ENCODE measurements around the gene DPYSL4. TPM values are rescaled to one million over a fixed set of nuclear protein-coding genes. Genes with fewer than 3 reads are reported as not detected.
A peak's percentile ranks its signal among the peaks of the same experiment; 100 is the strongest.
"Not testable (repeated sequence)": the region's sequence is repeated elsewhere in the genome, so short reads cannot be mapped to it uniquely, and the experiment has no call there.

DPYSL4 gene
- total RNA-seq, 2 experiments from 2014 or later, result 20.9 to 23.2 TPM

DNA sequence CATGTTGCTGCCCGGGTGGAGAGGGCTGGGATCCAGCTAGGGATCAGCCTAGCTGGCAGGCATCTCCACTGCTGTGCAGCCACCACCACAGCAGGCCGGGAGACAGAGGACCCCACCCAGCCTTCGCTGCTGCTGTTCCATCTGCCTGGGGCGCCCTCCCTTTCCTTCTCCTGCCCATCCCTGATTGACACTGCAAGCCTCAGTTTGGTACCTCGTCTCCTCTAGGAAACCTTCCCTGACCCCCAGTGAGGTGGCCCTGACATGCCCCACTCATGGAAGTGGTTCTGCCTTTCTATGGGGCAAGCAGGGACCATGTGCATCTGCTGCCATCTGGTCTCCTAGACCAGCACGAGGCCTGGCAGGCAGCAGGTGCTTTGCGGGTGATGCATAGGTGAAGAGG, 30.4 kb upstream of the DPYSL4 start:
- no peaks in the 10 kb centered on the region for H3K27me3 Mint-ChIP-seq
- DNase-seq, result no peak
- ATAC-seq, result no peak
- no peak overlapping the region for H3K4me3 Mint-ChIP-seq
- peaks cover 14% of the 10 kb centered on the region for H3K4me1 Mint-ChIP-seq (ENCODE audit: low read depth)
- ChIA-PET CTCF (no interaction called here), POLR2A (no interaction called here)
- TF ChIP-seq, protein P1, sequence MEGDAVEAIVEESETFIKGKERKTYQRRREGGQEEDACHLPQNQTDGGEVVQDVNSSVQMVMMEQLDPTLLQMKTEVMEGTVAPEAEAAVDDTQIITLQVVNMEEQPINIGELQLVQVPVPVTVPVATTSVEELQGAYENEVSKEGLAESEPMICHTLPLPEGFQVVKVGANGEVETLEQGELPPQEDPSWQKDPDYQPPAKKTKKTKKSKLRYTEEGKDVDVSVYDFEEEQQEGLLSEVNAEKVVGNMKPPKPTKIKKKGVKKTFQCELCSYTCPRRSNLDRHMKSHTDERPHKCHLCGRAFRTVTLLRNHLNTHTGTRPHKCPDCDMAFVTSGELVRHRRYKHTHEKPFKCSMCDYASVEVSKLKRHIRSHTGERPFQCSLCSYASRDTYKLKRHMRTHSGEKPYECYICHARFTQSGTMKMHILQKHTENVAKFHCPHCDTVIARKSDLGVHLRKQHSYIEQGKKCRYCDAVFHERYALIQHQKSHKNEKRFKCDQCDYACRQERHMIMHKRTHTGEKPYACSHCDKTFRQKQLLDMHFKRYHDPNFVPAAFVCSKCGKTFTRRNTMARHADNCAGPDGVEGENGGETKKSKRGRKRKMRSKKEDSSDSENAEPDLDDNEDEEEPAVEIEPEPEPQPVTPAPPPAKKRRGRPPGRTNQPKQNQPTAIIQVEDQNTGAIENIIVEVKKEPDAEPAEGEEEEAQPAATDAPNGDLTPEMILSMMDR (IDR thresholded peaks at IDR 0.05), result no peak
- intact Hi-C loops (cut with micrococcal nuclease), result no loop called here
- no peaks in the 10 kb centered on the region for H3K36me3 Mint-ChIP-seq (ENCODE audit: low read depth)
- no peak overlapping the region for H3K27ac Mint-ChIP-seq
- no peaks in the 10 kb centered on the region for H3K9me3 Mint-ChIP-seq

DNA sequence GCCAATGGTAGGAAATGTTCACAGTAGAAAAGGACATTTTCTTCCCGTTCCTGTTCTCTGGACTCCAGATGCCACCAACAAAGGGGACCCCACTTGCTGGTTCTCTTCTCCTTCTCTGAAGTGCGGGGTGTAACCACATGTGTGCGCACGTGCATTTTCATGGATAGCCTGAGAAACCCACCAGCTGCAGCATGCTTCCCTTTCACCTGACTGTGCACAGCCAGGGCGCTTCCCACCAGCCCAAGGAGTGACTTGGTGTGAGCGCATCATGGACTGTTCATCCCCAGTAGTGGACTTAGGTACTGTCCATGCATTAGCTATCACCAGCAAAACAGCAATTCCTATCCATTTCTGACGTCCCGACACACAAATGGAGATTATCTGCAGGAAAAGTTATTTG, 29.6 kb upstream of the DPYSL4 start:
- Mint-ChIP-seq H3K4me1 (ENCODE audit: low read depth) (peaks cover 18% of the 10 kb centered on the region), H3K9me3 (no peaks in the 10 kb centered on the region), H3K27ac (no peak overlapping the region), H3K27me3 (no peaks in the 10 kb centered on the region), H3K4me3 (no peak overlapping the region), H3K36me3 (ENCODE audit: low read depth) (no peaks in the 10 kb centered on the region)
- TF ChIP-seq, protein P1 (IDR thresholded peaks at IDR 0.05), result no peak
- intact Hi-C loops (cut with micrococcal nuclease), result no loop called here
- no peak for DNase-seq
- ChIA-PET POLR2A (no interaction called here), CTCF (interaction anchor here (1.4 kb wide), 1 partner anchor 14 kb away, joined by 7 read pairs; no protein-coding TSS in a partner anchor)
- no peak for ATAC-seq

DNA sequence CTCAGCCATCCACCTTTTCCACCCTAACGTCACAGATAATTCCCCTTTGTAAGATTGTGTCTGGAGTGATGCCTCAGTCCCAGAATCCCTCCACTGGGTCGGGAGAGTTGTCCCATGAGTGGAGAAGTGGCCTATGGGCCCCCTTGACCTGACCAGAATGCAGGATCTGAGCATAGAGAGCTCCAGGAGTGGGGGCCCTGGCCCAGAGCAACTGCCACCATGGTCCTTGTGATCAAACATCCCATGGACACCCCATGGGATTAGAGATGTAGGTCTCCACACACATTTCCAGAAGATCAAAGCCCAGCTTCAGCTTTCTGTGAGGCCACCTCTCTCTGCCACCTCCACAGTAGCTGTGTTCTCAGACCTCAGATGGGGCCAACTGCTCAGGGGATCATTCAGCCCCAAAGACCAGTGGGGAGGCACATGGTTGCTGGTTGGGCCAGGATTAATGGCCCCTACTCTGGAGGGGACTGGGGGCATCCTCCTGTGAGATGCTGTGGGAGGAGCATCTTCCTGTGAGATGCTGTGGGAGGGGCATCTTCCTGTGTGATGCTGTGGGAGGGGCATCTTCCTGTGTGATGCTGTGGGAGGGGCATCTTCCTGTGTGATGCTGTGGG, 28.5 kb upstream of the DPYSL4 start:
- TF ChIP-seq, protein P1 (IDR thresholded peaks at IDR 0.05), result no peak
- Mint-ChIP-seq H3K9me3 (no peaks in the 10 kb centered on the region), H3K27ac (peak overlapping the region; percentile 68), H3K36me3 (ENCODE audit: low read depth) (no peaks in the 10 kb centered on the region), H3K27me3 (no peaks in the 10 kb centered on the region), H3K4me1 (ENCODE audit: low read depth) (peaks cover 27% of the 10 kb centered on the region), H3K4me3 (no peak overlapping the region)
- ATAC-seq (peak; percentile 63), DNase-seq (peak; percentile 51)
- ChIA-PET POLR2A (interaction anchor here (0.6 kb wide), 1 partner anchor 84 kb away, joined by 3 read pairs; no protein-coding TSS in a partner anchor), CTCF (interaction anchor here (1.4 kb wide), 1 partner anchor 16 kb away, joined by 7 read pairs; no protein-coding TSS in a partner anchor)
- intact Hi-C loops (cut with micrococcal nuclease), result no loop called here

DNA sequence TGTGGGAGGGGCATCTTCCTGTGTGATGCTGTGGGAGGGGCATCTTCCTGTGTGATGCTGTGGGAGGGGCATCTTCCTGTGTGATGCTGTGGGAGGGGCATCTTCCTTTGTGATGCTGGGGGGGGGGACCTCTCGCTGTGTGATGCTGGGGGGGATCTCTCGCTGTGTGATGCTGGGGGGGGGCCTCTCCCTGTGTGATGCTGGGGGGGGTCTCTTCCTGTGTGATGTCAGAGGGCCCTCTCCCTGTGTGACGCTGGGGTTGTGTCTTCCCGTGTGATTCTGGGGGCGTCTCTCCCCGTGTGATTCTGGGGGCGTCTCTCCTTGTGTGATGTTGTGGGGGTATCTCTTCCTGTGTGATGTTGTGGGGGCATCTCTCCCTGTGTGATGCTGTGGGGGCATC, 27.9 kb upstream of the DPYSL4 start:
- TF ChIP-seq, protein P1 (IDR thresholded peaks at IDR 0.05), result no peak
- peak; percentile 51 for DNase-seq

DNA sequence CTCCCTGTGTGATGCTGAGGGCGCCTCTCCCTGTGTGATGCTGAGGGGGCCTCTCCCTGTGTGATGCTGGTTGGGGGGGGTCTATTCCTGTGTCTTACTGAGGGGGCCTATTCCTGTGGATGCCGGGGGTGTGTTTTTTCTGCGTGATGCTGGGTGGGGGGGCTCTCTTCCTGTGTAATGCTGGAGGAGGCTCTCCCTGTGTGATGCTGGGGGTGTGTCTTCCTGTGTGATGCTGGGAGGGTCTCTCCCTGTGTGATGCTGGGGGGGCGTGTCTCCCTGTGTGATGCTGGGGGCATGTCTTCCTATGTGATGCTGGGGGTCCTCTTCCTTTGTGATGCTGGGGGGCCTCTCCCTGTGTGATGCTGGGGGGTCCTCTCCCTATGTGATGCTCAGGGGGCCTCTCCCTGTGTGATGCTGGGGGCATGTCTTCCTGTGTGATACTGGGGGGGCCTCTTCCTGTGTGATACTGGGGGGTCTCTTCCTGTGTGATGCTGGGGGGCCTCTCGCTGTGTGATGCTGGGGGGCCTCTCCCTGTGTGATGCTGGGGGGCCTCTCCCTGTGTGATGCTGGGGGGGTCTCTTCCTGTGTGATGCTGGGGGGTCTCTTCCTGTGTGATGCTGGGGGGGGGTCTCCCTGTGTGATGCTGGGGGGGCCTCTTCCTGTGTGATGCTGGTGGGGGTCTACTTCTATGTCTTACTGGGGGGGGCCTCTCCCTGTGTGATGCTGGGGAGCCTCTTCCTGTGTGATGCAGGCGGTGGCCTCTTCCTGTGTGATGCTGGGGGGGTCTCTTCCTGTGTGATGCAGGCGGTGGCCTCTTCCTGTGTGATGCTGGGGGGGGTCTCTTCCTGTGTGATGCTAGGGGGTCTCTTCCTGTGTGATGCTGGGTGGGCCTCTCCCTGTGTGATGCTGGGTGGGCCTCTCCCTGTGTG, 27.2 kb upstream of the DPYSL4 start:
- peak; percentile 68 for DNase-seq
- H3K27me3 Mint-ChIP-seq; intact Hi-C loops (cut with micrococcal nuclease); POLR2A ChIA-PET; CTCF ChIA-PET; H3K36me3 Mint-ChIP-seq (ENCODE audit: low read depth); H3K4me3 Mint-ChIP-seq; H3K9me3 Mint-ChIP-seq: not testable (repeated sequence)
- peak; percentile 19 for ATAC-seq
- peaks cover 27% of the 10 kb centered on the region for H3K4me1 Mint-ChIP-seq (ENCODE audit: low read depth)
- peak overlapping the region; percentile 85 for H3K27ac Mint-ChIP-seq

More for the DNA sequence above, 27.9 kb upstream of the DPYSL4 start:
- intact Hi-C loops (cut with micrococcal nuclease), result no loop called here
- H3K4me1 Mint-ChIP-seq (ENCODE audit: low read depth), result peaks cover 27% of the 10 kb centered on the region
- ChIA-PET CTCF (no interaction called here), POLR2A (no interaction called here)
- H3K27ac Mint-ChIP-seq, result peak overlapping the region; percentile 85
- no peak overlapping the region for H3K4me3 Mint-ChIP-seq
- ATAC-seq, result no peak
- no peaks in the 10 kb centered on the region for H3K36me3 Mint-ChIP-seq (ENCODE audit: low read depth)
- H3K9me3 Mint-ChIP-seq, result no peaks in the 10 kb centered on the region
- no peaks in the 10 kb centered on the region for H3K27me3 Mint-ChIP-seq

DNA sequence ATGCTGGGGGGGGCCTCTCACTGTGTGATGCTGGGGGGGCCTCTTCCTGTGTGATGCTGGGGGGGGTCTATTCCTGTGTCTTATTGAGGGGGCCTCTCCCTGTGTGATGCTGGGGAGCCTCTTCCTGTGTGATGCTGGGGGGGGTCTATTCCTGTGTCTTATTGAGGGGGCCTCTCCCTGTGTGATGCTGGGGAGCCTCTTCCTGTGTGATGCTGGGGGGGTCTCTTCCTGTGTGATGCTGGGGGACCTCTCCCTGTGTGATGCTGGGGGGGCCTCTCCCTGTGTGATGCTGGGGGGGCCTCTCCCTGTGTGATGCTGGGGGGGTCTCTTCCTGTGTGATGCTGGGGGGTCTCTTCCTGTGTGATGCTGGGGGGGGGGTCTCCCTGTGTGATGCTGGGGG, 26.5 kb upstream of the DPYSL4 start:
- H3K9me3 Mint-ChIP-seq, result not testable (repeated sequence)
- H3K4me1 Mint-ChIP-seq (ENCODE audit: low read depth), result peaks cover 27% of the 10 kb centered on the region

DNA sequence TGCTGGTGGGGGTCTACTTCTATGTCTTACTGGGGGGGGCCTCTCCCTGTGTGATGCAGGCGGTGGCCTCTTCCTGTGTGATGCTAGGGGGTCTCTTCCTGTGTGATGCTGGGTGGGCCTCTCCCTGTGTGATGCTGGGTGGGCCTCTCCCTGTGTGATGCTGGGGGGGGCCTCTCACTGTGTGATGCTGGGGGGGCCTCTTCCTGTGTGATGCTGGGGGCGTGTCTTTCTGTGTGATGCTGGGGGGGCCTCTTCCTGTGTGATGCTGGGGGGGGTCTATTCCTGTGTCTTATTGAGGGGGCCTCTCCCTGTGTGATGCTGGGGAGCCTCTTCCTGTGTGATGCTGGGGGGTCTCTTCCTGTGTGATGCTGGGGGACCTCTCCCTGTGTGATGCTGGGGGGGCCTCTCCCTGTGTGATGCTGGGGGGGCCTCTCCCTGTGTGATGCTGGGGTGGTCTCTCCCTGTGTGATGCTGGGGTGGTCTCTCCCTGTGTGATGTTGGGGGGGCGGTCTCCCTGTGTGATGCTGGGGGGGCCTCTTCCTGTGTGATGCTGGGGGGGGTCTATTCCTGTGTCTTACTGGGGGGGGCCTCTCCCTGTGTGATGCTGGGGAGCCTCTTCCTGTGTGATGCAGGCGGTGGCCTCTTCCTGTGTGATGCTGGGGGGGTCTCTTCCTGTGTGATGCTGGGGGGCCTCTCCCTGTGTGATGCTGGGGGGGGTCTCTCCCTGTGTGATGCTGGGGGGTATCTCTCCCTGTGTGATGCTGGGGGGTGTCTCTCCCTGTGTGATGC, 25.7 kb upstream of the DPYSL4 start:
- H3K36me3 Mint-ChIP-seq (ENCODE audit: low read depth); intact Hi-C loops (cut with micrococcal nuclease); H3K27me3 Mint-ChIP-seq; H3K9me3 Mint-ChIP-seq; H3K4me3 Mint-ChIP-seq; CTCF ChIA-PET; ATAC-seq: not testable (repeated sequence)
- POLR2A ChIA-PET, result interaction anchor here (0.6 kb wide), 1 partner anchor 1975 kb away, joined by 4 read pairs; no protein-coding TSS in a partner anchor
- DNase-seq, result peak; percentile 61
- Mint-ChIP-seq H3K27ac (peak overlapping the region; percentile 83), H3K4me1 (ENCODE audit: low read depth) (peaks cover 27% of the 10 kb centered on the region)

More for the DNA sequence above, 26.5 kb upstream of the DPYSL4 start:
- H3K4me3 Mint-ChIP-seq; H3K27me3 Mint-ChIP-seq; CTCF ChIA-PET; H3K27ac Mint-ChIP-seq; POLR2A ChIA-PET; intact Hi-C loops (cut with micrococcal nuclease); H3K36me3 Mint-ChIP-seq (ENCODE audit: low read depth); ATAC-seq: not testable (repeated sequence)
- peak; percentile 38 for DNase-seq
